Activated CD4-positive, CD25-positive, alpha-beta regulatory T cell treated with anti-CD3 and anti-CD28 coated beads, Interleukin-2, amount 50 U/mL, for 24 hours (primary cell): Measurements from ENCODE around the gene TPGS2.
"Not testable (repeated sequence)": the region's sequence is repeated elsewhere in the genome, so short reads cannot be mapped to it uniquely, and the experiment has no call there.

ENCODE experiments used
- ATAC-seq, 2 donors: fragments of 150-1000 bp; cut with Tn5 transposase; one replicate each; pipeline ENCODE4 v1.10.0; 2021; ENCODE audit warnings: mild to moderate bottlenecking in 1 of 2, moderate library complexity in 1 of 2

The TPGS2 gene

GRCh38 chr18:36771245-36771644, 57.6 kb downstream of the TPGS2 start:
- no peak for ATAC-seq

GRCh38 chr18:36770315-36770946, 58.4 kb downstream of the TPGS2 start:
- ATAC-seq = no peak

- ATAC-seq = no peak
These were observed 59.0 kb downstream of the TPGS2 start for GRCh38 chr18:36769611-36770314.

- ATAC-seq = no peak
These were observed 59.6 kb downstream of the TPGS2 start for GRCh38 chr18:36769172-36769571.

GRCh38 chr18:36766836-36767235, 62.0 kb downstream of the TPGS2 start:
- ATAC-seq = no peak

GRCh38 chr18:36762965-36763364, 65.8 kb downstream of the TPGS2 start:
- not testable (repeated sequence) for ATAC-seq

- no peak for ATAC-seq
These were observed 66.7 kb downstream of the TPGS2 start for GRCh38 chr18:36762074-36762473.

GRCh38 chr18:36761186-36761698, 67.6 kb downstream of the TPGS2 start:
- no peak for ATAC-seq

GRCh38 chr18:36760598-36760997, 68.2 kb downstream of the TPGS2 start:
- no peak for ATAC-seq

GRCh38 chr18:36759167-36759776, 69.5 kb downstream of the TPGS2 start:
- no peak for ATAC-seq

- ATAC-seq = no peak
These were observed 70.2 kb downstream of the TPGS2 start for GRCh38 chr18:36758623-36759022.

- no peak for ATAC-seq
These were observed 70.8 kb downstream of the TPGS2 start for GRCh38 chr18:36757991-36758390.

GRCh38 chr18:36757081-36757480, 71.7 kb downstream of the TPGS2 start:
- no peak for ATAC-seq

- no peak for ATAC-seq
These were observed 72.6 kb downstream of the TPGS2 start for GRCh38 chr18:36756242-36756641.

- no peak for ATAC-seq
These were observed 75.6 kb downstream of the TPGS2 start for GRCh38 chr18:36752929-36753865.

- ATAC-seq = no peak
These were observed 83.4 kb downstream of the TPGS2 start for GRCh38 chr18:36745219-36745975.

GRCh38 chr18:36744261-36744876, 84.4 kb downstream of the TPGS2 start:
- no peak for ATAC-seq
